ENCODE results near the gene DEK.

- TF ChIP-seq CTCF (IDR thresholded peaks at IDR 0.05) (no peak), POLR2A (IDR thresholded peaks at IDR 0.05) (no peak)
Measured at GRCh38 chr6:18189196-18189595, 75.1 kb downstream of the DEK start.
